Large intestine (tissue), 3 donors: ENCODE measurements around the gene ZC3H12D. TPM values are rescaled to one million over a fixed set of nuclear protein-coding genes. Genes with fewer than 3 reads are reported as not detected.
A peak's percentile ranks its signal among the peaks of the same experiment; 100 is the strongest.
"Not testable (repeated sequence)": the region's sequence is repeated elsewhere in the genome, so short reads cannot be mapped to it uniquely, and the experiment has no call there.

ENCODE experiments used
- DNase-seq, 2 donors: peaks; one replicate each; pipeline versions ENCODE4 v3.0.0 to v3.0.0-alpha.2; 2013
- H3K27ac ChIP-seq: one replicate; pipeline ENCODE4 v1.5.1; 2013; ENCODE audit warnings: low read length
- H3K27me3 ChIP-seq: 2 replicates; pipeline ENCODE4 v1.6.1; 2013; ENCODE audit warnings: low read length; ENCODE audit not compliant: control insufficient read depth, insufficient read depth
- H3K36me3 ChIP-seq: 2 replicates; pipeline ENCODE4 v1.6.1; 2013; ENCODE audit warnings: low read length; ENCODE audit not compliant: control insufficient read depth, insufficient read depth
- H3K4me1 ChIP-seq: one replicate; pipeline ENCODE4 v1.6.1; 2013; ENCODE audit warnings: low read length; ENCODE audit not compliant: control insufficient read depth, insufficient read depth
- H3K4me3 ChIP-seq: one replicate; pipeline ENCODE4 v1.5.1; 2013; ENCODE audit warnings: low read length
- H3K9me3 ChIP-seq: one replicate; pipeline ENCODE4 v1.6.1; 2013; ENCODE audit warnings: mild to moderate bottlenecking, low read depth, low read length, moderate library complexity; ENCODE audit not compliant: control insufficient read depth
- WGBS: methylation state at CpG from one replicate; pipeline ENCODE4 v1.1.5; 2013; ENCODE audit warnings: low lambda C conversion rate; ENCODE audit not compliant: insufficient coverage; 5-methylcytosine and 5-hydroxymethylcytosine counted together
- polyA plus RNA-seq: library from polyadenylated mRNA; unstranded; fragments of 120-200 nt; gene quantifications from one replicate; pipeline ENCODE4 v1.2.1, GENCODE V29; 2013

Gene ZC3H12D
- polyA plus RNA-seq, 1 donor, result 3.5 TPM

DNA sequence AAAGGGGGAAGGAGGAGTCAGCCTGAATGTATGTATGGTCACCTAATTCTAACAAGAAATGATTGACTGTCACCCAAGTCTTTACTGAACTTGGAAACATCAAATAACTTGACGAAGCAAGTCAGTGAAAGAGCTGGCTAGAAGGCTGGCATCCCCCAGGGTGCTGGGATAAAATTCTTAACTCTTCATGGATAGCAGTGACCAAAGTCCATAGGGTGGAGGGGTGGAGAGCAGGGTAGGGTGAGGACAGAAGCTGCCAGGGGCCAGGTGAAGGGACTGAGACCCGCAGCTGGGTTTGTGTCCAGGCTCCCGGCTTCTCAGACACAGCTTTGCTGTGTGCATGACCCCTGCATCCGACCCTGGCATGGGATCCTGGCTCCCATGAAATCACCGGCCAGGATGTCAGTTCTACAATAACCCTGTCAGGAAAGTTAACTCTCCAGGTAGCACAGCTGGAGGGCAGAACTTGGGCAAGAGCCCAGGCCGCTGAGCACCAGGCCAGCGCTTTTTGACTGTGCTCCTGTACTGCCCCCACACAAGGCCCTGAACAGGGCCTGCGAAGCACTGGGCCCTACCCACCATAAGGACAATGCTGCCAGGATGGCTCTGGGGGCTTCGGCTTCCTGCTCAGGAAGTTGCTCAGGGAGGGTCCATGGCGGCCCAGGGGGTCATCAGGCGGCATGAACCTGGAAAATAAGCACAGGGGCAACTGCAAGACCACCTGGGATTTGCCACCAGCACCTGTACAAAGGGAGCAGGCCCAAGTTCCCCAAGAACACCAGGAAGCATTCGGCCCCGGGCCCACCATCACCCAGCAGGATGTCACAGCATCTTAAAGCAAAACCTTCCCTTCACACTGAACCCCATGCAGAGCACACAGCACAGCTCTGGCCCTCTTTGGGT lies 32.5 kb downstream of the ZC3H12D start:
- peaks cover 4% of the 10 kb centered on the region for H3K9me3 ChIP-seq
- H3K4me3 ChIP-seq, result no peak overlapping the region
- peaks cover 3% of the 10 kb centered on the region for H3K27me3 ChIP-seq
- H3K36me3 ChIP-seq, result no peaks in the 10 kb centered on the region
- H3K4me1 ChIP-seq, result peaks cover 23% of the 10 kb centered on the region
- no peak overlapping the region for H3K27ac ChIP-seq
- DNase-seq, result peak in 1 of 2 donors; percentile 59
- WGBS, result no CpG with 5 or more reads among the region's 13 CpGs

DNA sequence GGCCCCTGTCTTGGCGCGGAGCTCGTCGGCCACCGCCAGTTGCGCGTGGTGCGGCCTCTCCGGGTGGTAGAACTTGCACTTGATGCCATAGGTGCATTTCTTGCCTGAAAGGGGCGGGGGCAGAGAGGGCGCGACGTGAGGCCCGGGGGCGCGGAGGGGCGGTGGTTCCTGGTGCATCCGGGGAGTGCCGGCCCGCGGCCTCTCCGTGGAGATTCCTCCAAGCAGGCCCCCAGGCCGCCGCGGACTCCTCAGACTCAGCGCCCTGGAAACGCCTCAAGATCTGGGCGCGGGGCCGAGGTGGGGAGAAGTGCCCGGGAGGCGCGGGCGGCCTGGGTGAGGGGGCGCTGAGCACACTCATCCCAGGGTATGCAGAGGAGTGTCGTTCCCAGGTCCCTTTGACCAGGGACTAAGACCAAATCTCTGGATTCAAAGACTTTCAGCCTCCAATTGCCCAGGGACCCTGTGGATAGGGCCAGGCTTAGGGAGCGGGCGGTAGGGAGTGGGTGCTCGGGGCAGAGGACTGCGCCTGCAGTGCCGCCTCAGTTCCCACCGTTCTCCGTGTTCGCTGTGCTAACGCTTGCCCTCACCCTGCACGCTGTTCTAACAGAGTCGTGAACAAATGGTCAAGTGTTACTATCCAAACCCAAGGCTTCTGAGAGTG lies 33.3 kb downstream of the ZC3H12D start:
- no peak overlapping the region for H3K27ac ChIP-seq
- DNase-seq, result peak; percentile 74 to 89
- peak overlapping the region; percentile 34 for H3K4me3 ChIP-seq
- peaks cover 4% of the 10 kb centered on the region for H3K9me3 ChIP-seq
- H3K27me3 ChIP-seq, result peaks cover 3% of the 10 kb centered on the region
- peaks cover 23% of the 10 kb centered on the region for H3K4me1 ChIP-seq
- H3K36me3 ChIP-seq, result no peaks in the 10 kb centered on the region
- WGBS, result no CpG with 5 or more reads among the region's 47 CpGs

DNA sequence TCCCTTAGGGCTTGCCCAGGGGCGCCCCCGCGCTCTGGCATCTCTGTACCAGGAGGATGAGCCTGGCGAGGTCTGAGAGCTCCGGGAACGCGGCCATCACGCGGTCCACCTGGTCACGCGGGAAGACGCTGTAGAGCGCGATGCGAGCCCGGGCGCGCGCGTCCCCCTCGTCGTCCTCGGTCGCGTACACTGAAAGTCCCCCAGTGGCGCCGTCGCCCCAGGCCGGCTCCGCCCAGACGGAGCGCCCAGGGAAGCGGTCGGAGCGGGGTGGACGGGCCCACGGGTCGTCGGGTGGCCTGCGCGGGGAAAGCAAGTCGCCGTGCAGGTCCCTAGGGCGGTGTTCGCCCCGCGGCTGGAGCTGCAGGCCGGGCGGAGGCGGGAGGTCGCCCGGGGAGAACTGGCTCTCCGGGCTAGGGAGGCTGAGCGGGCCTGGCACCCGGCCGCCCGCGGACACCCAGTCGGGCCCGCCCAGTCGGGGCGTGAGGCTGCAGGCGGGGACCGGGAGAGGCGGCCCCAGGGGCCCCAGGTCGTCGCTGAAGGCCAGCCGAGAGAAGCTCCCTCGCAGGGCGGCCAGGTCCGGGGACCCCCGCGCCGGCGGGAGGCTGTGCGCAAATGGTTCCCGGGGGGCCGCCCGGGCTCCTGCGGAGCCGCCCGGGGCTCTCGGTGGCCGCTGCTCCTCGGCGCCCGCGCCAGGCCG lies 34.0 kb downstream of the ZC3H12D start:
- no peaks in the 10 kb centered on the region for H3K36me3 ChIP-seq
- peaks cover 23% of the 10 kb centered on the region for H3K4me1 ChIP-seq
- no CpG with 5 or more reads among the region's 89 CpGs for WGBS
- peaks cover 3% of the 10 kb centered on the region for H3K27me3 ChIP-seq
- DNase-seq, result peak; percentile 29 to 73
- H3K9me3 ChIP-seq, result peaks cover 4% of the 10 kb centered on the region
- H3K4me3 ChIP-seq, result peak overlapping the region; percentile 42
- no peak overlapping the region for H3K27ac ChIP-seq

DNA sequence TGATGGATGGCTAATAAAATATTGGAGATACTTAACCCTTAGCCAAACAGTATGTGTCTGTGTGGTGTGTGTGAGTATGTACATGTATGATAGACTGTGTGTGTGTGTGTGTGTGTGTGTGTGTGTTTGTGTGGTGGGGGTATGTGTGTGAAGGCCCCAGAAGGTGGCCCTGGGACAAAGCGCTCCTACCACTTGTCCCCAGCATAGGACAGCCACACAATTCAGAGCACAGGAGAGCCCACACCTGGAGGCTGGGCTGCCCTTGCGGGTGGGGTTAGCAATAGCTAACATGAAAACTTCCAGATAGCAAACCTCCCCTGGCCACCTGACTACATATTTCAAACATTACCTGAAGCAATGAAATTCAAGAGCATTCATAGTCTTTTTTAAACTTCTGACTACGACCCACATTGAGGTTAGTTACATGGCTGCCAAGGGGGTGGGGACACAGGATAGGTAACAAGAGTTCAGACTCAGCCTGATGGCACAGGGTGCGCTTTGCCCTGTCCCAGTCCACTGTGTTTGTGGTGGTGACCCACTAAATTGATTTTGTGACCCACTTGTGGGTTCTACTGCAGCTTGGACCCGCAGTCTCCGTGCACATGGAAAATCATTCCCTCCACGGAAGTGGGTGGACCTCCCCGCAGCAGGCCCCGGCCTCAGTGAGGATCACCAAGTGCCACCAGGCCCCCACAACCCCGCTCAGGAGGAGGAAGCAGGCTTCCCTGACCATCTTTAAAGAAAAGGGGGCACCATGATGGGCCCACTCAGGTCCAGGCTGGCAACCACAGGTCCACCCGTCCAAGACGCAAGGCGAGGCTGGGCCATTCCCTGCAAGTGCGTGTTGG lies 34.8 kb downstream of the ZC3H12D start:
- Histone ChIP-seq H3K4me3 (peak overlapping the region; percentile 42), H3K9me3 (peaks cover 4% of the 10 kb centered on the region), H3K27me3 (peaks cover 3% of the 10 kb centered on the region), H3K27ac (no peak overlapping the region), H3K4me1 (peaks cover 23% of the 10 kb centered on the region), H3K36me3 (no peaks in the 10 kb centered on the region)
- WGBS, result 83% methylated on average over 1 of the region's 14 CpGs
- DNase-seq, result peak in 1 of 2 donors; percentile 21

DNA sequence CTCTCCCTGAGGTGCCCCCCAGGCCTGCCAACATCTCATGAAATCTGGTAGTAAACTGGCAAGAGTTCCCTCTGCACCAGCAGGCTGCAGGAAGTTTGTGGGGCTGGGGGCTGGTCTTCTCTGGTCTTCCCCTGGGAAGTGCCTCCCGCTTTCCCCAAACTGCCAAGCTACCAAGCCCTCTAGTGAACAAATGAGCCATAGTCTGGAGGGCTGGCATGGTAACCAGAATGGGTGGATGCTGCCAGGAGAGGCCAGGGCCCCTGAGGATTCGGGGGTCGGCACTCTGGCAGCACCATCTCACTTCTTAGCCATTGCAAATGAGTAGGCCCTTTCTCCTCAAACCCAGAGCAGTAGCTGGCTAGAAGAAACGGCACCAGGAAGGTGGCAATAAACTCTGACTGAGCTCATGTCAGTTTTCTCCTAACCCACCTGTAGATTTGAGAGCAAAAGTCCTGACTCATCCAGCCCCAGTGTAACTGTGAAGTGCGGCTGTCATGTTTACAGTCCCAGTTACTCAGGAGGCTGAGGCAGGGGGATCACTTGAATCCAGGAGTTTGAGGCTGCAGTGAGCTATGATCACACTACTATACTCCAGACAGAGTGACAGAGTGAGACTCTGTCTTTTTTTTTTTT lies 35.9 kb downstream of the ZC3H12D start:
- peaks cover 4% of the 10 kb centered on the region for H3K9me3 ChIP-seq
- DNase-seq, result no peak
- no CpG with 5 or more reads among the region's 5 CpGs for WGBS
- H3K27me3 ChIP-seq, result peaks cover 3% of the 10 kb centered on the region
- H3K4me3 ChIP-seq, result no peak overlapping the region
- no peaks in the 10 kb centered on the region for H3K36me3 ChIP-seq
- peaks cover 20% of the 10 kb centered on the region for H3K4me1 ChIP-seq
- H3K27ac ChIP-seq, result no peak overlapping the region

DNA sequence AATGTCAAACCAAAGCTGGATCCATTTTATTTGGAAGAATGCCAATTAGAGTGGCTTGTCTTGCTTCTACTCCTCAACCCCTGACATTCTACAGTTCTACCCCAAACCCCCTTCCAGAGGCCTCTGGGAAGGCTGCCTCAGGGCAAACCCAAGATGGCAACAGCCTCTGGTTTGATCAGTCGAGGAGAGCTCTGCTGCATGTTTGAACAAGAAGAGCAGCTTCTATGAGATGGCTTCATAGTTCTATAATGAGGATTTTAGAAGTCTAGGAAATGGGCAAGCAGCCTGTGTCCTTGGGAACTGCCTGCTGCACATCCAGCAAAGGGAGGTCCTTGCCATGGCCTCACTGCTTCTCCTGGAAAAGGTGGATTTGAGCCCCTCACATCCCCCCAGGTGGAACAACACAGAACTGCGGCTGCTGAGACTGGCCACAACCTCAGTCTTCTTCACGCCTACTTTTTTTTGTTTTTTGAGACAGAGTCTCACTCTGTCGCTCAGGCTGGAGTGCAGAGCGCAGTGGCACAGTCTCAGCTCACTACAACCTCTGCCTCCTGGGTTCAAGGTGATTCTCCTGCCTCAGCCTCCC lies 37.9 kb downstream of the ZC3H12D start:
- peaks cover 4% of the 10 kb centered on the region for H3K9me3 ChIP-seq
- WGBS, result 100% methylated on average over 1 of the region's 5 CpGs
- H3K27ac ChIP-seq, result no peak overlapping the region
- peaks cover 3% of the 10 kb centered on the region for H3K27me3 ChIP-seq
- H3K36me3 ChIP-seq, result no peaks in the 10 kb centered on the region
- peaks cover 11% of the 10 kb centered on the region for H3K4me1 ChIP-seq
- H3K4me3 ChIP-seq, result no peak overlapping the region
- no peak for DNase-seq

DNA sequence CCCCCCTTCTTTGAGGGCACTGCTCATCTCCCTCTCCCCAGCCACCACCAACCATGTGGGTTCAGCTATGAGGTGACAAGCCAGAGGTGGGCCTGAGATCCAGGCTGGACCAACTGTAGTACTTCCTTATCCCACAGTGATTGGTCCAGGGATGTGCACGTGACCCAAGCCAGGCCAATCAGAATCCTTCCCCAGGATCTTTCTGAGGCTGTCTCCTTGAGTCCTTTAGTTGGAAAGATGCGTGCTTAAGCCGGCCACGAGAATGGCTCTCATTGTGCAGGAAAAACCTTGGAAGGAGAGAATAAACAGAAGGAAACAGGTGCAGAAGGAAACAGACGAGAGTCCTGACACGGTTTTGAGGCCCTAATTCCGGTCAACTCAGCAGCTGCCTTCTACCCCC lies 39.2 kb downstream of the ZC3H12D start:
- Histone ChIP-seq H3K36me3 (no peaks in the 10 kb centered on the region), H3K27me3 (peaks cover 2% of the 10 kb centered on the region), H3K4me3 (no peak overlapping the region), H3K4me1 (peaks cover 12% of the 10 kb centered on the region), H3K9me3 (no peaks in the 10 kb centered on the region), H3K27ac (no peak overlapping the region)
- no CpG with 5 or more reads among the region's 7 CpGs for WGBS
- no peak for DNase-seq

DNA sequence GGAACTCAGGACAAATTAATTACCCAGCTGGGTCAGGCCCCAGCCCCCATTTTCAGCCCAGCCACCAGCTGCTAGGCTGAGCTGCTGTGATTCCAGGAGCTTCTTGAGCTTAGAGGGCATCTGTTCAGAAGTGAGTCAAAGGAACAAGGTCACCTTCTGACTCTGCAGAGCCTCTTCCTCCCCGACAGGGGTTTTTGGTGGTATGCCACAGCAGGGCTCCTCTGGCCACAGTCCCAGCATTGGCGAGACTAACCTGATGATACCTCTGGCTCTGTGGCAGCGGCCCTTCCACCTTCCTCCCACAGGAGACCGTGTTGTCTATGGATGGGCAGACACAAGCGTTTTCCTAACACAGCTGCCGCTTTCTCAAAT lies 39.7 kb downstream of the ZC3H12D start:
- Histone ChIP-seq H3K9me3 (no peaks in the 10 kb centered on the region), H3K4me3 (no peak overlapping the region), H3K27me3 (no peaks in the 10 kb centered on the region), H3K27ac (no peak overlapping the region), H3K36me3 (no peaks in the 10 kb centered on the region), H3K4me1 (peaks cover 7% of the 10 kb centered on the region)
- no CpG with 5 or more reads among the region's 6 CpGs for WGBS
- DNase-seq, result no peak

DNA sequence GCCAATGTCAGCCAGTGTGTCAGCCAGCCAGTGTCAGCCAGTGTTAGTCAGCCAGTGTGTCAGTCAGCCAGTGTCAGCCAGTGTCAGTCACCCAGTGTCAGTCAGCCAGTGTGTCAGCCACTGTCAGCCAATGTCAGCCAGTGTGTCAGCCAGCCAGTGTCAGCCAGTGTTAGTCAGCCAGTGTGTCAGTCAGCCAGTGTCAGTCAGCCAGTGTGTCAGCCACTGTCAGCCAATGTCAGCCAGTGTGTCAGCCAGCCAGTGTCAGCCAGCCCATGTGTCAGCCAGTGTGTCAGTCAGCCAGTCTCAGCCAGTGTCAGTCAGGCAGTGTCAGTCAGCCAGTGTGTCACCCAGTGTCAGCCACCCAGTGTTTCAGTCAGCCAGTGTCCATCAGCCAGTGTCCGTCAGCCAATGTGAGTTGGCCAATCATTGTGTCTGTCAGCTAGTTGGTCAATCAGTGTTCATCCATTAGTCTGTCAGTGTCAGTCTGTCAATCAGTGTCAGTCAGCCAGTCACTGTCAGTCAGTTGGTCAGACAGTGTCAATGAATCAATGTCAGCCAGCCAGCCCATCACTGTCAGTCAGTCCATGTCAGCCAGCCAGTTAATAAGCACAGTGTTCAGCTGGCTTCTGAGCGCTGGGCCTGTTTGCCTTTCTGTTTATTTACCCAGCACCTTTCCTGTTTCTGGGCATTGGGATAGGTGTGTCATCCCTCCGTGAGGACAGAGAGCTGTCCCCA lies 40.3 kb downstream of the ZC3H12D start:
- not testable (repeated sequence) for H3K4me3 ChIP-seq, H3K27me3 ChIP-seq, H3K27ac ChIP-seq, H3K9me3 ChIP-seq, H3K4me1 ChIP-seq, H3K36me3 ChIP-seq, DNase-seq
- WGBS, result 0% methylated on average over 1 of the region's 3 CpGs
